ENCODE measurements around the gene MAML2. TPM values are rescaled to one million over a fixed set of nuclear protein-coding genes. Genes with fewer than 3 reads are reported as not detected.

Gene MAML2
- polyA plus RNA-seq, 1 of the 3 experiments (the other 2 are of a cell fraction): 20.1 TPM

GRCh38 chr11:96026310-96026709 is 316.7 kb downstream of the MAML2 start:
- 86% methylated on average over 2 of the region's 2 CpGs for WGBS (ENCODE audit: low lambda C conversion rate)

More at GRCh38 chr11:96026310-96026709, 316.7 kb downstream of the MAML2 start:
- Histone ChIP-seq H3K36me3 (replicated peaks in 1 of 2; ENCODE audit: control insufficient read depth in 1 of 2, insufficient read depth in 2 of 2, low read length in 1 of 2) (no peaks in the 10 kb centered on the region), H3K27ac (ENCODE audit: low read depth in 2 of 2, low read length in 1 of 2) (no peak overlapping the region), H3K27me3 (ENCODE audit: insufficient read depth) (no peaks in the 10 kb centered on the region), H3K4me2 (no peak overlapping the region), H3K9me2 (no peaks in the 10 kb centered on the region), H3K9me3 (no peaks in the 10 kb centered on the region), H3K4me3 (ENCODE audit: low read depth in 2 of 2, low read length in 1 of 2) (no peak overlapping the region), H3K4me1 (ENCODE audit: control insufficient read depth in 1 of 2, insufficient read depth in 2 of 2, low read depth in 1 of 2, low read length in 1 of 2) (peaks cover 0 to 2% of the 10 kb centered on the region in 2 experiments; a peak in 1 of 4 replicates), H3K79me2 (ENCODE audit: insufficient read depth) (peaks cover 32% of the 10 kb centered on the region), H2AFZ (ENCODE audit: low read depth) (no peak overlapping the region), H4K20me1 (ENCODE audit: insufficient read depth) (no peaks in the 10 kb centered on the region), H3K9ac (no peak overlapping the region), H3F3A (replicated peaks; ENCODE audit: insufficient read depth) (no peaks in the 10 kb centered on the region)
- no peak for DNase-seq
- ChIA-PET POLR2A (no interaction called here), CTCF (interaction anchor here (1.1 kb wide), 1 partner anchor 316 kb away, joined by 4 read pairs; the partner anchor contains the start of gene MAML2)
- TF ChIP-seq CHD2 (IDR thresholded peaks at IDR 0.05; ENCODE audit: low read length, partially characterized antibody) (no peak), SMC3 (IDR thresholded peaks at IDR 0.05; ENCODE audit: low read depth, low read length) (no peak), NRF1 (IDR thresholded peaks at IDR 0.05; ENCODE audit: low read depth, low read length) (no peak), RAD21 (IDR thresholded peaks at IDR 0.05; ENCODE audit: low read length) (no peak), RFX5 (IDR thresholded peaks at IDR 0.05; ENCODE audit: low read length) (no peak), POLR2AphosphoS5 (IDR thresholded peaks at IDR 0.05; ENCODE audit: low read depth, low read length) (no peak), JUND (IDR thresholded peaks at IDR 0.05) (no peak), FOXJ3 (CRISPR knock-in tag; IDR thresholded peaks at IDR 0.05) (no peak), TEAD4 (IDR thresholded peaks at IDR 0.05; ENCODE audit: borderline replicate concordance, insufficient read depth) (no peak), EP300 (IDR thresholded peaks at IDR 0.05; ENCODE audit: borderline replicate concordance in 1 of 2, low read depth in 1 of 2, low read length in 1 of 2) (no peak), MXI1 (IDR thresholded peaks at IDR 0.05; ENCODE audit: low read depth, low read length) (no peak), ELF1 (IDR thresholded peaks at IDR 0.05) (no peak), REST (IDR thresholded peaks at IDR 0.05; ENCODE audit: low read depth, low read length) (no peak), CTCF (IDR thresholded peaks at IDR 0.05) (no peak), GABPA (IDR thresholded peaks at IDR 0.05; ENCODE audit: low read depth) (no peak), ZBTB33 (IDR thresholded peaks at IDR 0.05; ENCODE audit: borderline replicate concordance, low read depth) (no peak), RCOR1 (IDR thresholded peaks at IDR 0.05; ENCODE audit: low read length) (no peak), FOXM1 (IDR thresholded peaks at IDR 0.05; ENCODE audit: low read depth) (no peak), USF1 (IDR thresholded peaks at IDR 0.05; ENCODE audit: borderline replicate concordance, low read depth) (no peak)

Measured in SK-N-SH (cell line).